Endodermal cell (in vitro differentiated cells): ENCODE data around the gene TMPRSS12. TPM values are rescaled to one million over a fixed set of nuclear protein-coding genes. Genes with fewer than 3 reads are reported as not detected.
"Not testable (repeated sequence)": the region's sequence is repeated elsewhere in the genome, so short reads cannot be mapped to it uniquely, and the experiment has no call there.

ENCODE experiments used
- DNase-seq: peaks from one replicate; pipeline ENCODE4 v3.0.0-alpha.2; 2017
- H3K27ac ChIP-seq: 2 replicates; pipeline ENCODE4 v1.5.1; 2013; ENCODE audit warnings: mild to moderate bottlenecking, low read depth, low read length, moderate library complexity
- H3K27me3 ChIP-seq: 2 replicates; pipeline ENCODE4 v1.6.1; 2013; ENCODE audit warnings: mild to moderate bottlenecking, low read length, moderate library complexity; ENCODE audit not compliant: insufficient read depth, control insufficient read depth, poor library complexity, severe bottlenecking
- H3K36me3 ChIP-seq: 2 replicates; pipeline ENCODE4 v1.7.0; 2013; ENCODE audit warnings: mild to moderate bottlenecking, low read length, moderate library complexity; ENCODE audit not compliant: control insufficient read depth, insufficient read depth
- H3K4me1 ChIP-seq: one replicate; pipeline ENCODE4 v1.7.0; 2013; ENCODE audit warnings: low read length; ENCODE audit not compliant: control insufficient read depth, insufficient read depth
- H3K4me3 ChIP-seq: 2 replicates; pipeline ENCODE4 v1.5.1; 2013; ENCODE audit warnings: mild to moderate bottlenecking, low read length, moderate library complexity
- H3K9ac ChIP-seq: 2 replicates; pipeline ENCODE4 v1.6.1; 2013; ENCODE audit warnings: mild to moderate bottlenecking, low read length, moderate library complexity; ENCODE audit not compliant: poor library complexity, severe bottlenecking; ENCODE audit errors: extremely low read depth
- H3K9me3 ChIP-seq: 2 replicates; pipeline ENCODE4 v1.6.1; 2013; ENCODE audit warnings: mild to moderate bottlenecking, low read length, moderate library complexity; ENCODE audit not compliant: control insufficient read depth
- H3K27ac Mint-ChIP-seq: 2 replicates; pipeline ENCODE4 v1.8.0; 2020; ENCODE audit warnings: mixed read lengths
- H3K27me3 Mint-ChIP-seq: 2 replicates; pipeline ENCODE4 v1.8.0; 2021; ENCODE audit warnings: mild to moderate bottlenecking, mixed read lengths; ENCODE audit not compliant: insufficient read depth
- H3K36me3 Mint-ChIP-seq: 2 replicates; pipeline ENCODE4 v1.8.0; 2020; ENCODE audit warnings: low read depth, mixed read lengths
- H3K4me1 Mint-ChIP-seq: 2 replicates; pipeline ENCODE4 v1.8.0; 2020; ENCODE audit warnings: mixed read lengths
- H3K4me3 Mint-ChIP-seq: 2 replicates; pipeline ENCODE4 v1.8.0; 2020; ENCODE audit warnings: mild to moderate bottlenecking, moderate library complexity, mixed read lengths
- H3K9me3 Mint-ChIP-seq: 2 replicates; pipeline ENCODE4 v1.8.0; 2020; ENCODE audit warnings: mild to moderate bottlenecking, mixed read lengths
- CTCF ChIP-seq: fragments of 200-600 bp; sonication (generic); conservative IDR thresholded peaks from 2 replicates; pipeline ENCODE4 v1.5.0; 2021; ENCODE audit warnings: antibody characterized with exemption, mild to moderate bottlenecking
- WGBS, 2 experiments: methylation state at CpG; one replicate each; pipeline versions ENCODE4 v1.1.5 to v1.1.7; 2013; ENCODE audit warnings: missing lambda C conversion rate in 2 of 2, mixed read lengths in 1 of 2; ENCODE audit not compliant: insufficient coverage in 1 of 2, insufficient read length in 1 of 2; 5-methylcytosine and 5-hydroxymethylcytosine counted together
- total RNA-seq, 2 donors: library from RNA; stranded (reverse); fragmentation: NEBNext Ultra II Directional in 1 of 2; extraction: Animal tissue kit (Norgen Biotek cat#: 25700) in 1 of 2; gene quantifications; 2 replicates in 1 of 2; 3 replicates in 1 of 2; pipeline ENCODE4 v1.2.1, GENCODE V29; 2021

The TMPRSS12 gene
- total RNA-seq, 2 donors from 2014 or later, result not detected

- Histone ChIP-seq H3K27me3 (no peaks in the 10 kb centered on the region), H3K4me3 (no peak overlapping the region), H3K27ac (no peak overlapping the region), H3K9ac (no peak overlapping the region), H3K9me3 (no peaks in the 10 kb centered on the region), H3K36me3 (peaks cover 29% of the 10 kb centered on the region), H3K4me1 (no peaks in the 10 kb centered on the region)
- Mint-ChIP-seq H3K36me3 (peaks cover 34% of the 10 kb centered on the region), H3K4me3 (no peak overlapping the region), H3K4me1 (no peaks in the 10 kb centered on the region), H3K27ac (no peak overlapping the region), H3K27me3 (no peaks in the 10 kb centered on the region), H3K9me3 (no peaks in the 10 kb centered on the region)
- 91 to 100% methylated on average over 2 to 4 of the region's 4 CpGs for WGBS, 2 experiments
- TF ChIP-seq CTCF, result no peak
- DNase-seq, result no peak
Observed at GRCh38 chr12:50806176-50806575, 36.5 kb upstream of the TMPRSS12 start.

GRCh38 chr12:50809131-50809530, 33.6 kb upstream of the TMPRSS12 start:
- H3K27ac Mint-ChIP-seq, H3K4me3 Mint-ChIP-seq, H3K27me3 ChIP-seq, H3K4me1 ChIP-seq, H3K9me3 ChIP-seq, H3K27me3 Mint-ChIP-seq, H3K4me3 ChIP-seq, DNase-seq, H3K27ac ChIP-seq, H3K9ac ChIP-seq, H3K4me1 Mint-ChIP-seq, H3K9me3 Mint-ChIP-seq: not testable (repeated sequence)
- H3K36me3 Mint-ChIP-seq, result peaks cover 36% of the 10 kb centered on the region
- peaks cover 26% of the 10 kb centered on the region for H3K36me3 ChIP-seq
- 90 to 100% methylated on average over 1 to 4 of the region's 4 CpGs for WGBS, 2 experiments

GRCh38 chr12:50814921-50815320, 27.8 kb upstream of the TMPRSS12 start:
- H3K4me1 ChIP-seq, H3K27me3 ChIP-seq, H3K4me3 ChIP-seq, H3K27ac ChIP-seq, H3K9ac ChIP-seq, H3K27me3 Mint-ChIP-seq, H3K27ac Mint-ChIP-seq, H3K4me1 Mint-ChIP-seq, H3K4me3 Mint-ChIP-seq, H3K9me3 Mint-ChIP-seq, DNase-seq: not testable (repeated sequence)
- H3K36me3 Mint-ChIP-seq, result peaks cover 56% of the 10 kb centered on the region
- H3K9me3 ChIP-seq, result peaks cover 11% of the 10 kb centered on the region
- WGBS, 2 experiments, result 91 to 99% methylated on average over 7 of the region's 7 CpGs
- H3K36me3 ChIP-seq, result peaks cover 62% of the 10 kb centered on the region

DNA sequence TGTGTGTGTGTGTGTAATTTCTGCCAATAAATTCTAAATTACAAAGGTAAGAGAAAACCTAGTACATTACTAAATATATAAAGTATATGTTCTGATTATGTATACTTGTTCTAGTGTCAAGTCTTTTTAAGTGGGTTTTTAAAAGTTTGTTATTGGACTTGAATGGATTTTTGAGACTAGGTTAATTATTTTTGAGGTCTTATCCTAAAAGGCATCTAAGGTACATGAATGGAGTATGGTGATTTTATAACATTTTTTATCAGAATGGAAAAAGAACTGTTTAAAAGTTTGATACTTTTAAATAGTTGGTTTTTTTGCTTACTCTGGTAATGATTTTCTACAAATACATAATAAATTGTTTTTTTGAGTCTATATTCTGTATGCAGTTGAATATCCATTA, 22.5 kb upstream of the TMPRSS12 start:
- Histone ChIP-seq H3K36me3 (peaks cover 42% of the 10 kb centered on the region), H3K27ac (no peak overlapping the region), H3K4me3 (no peak overlapping the region), H3K27me3 (no peaks in the 10 kb centered on the region), H3K9ac (no peak overlapping the region), H3K9me3 (peaks cover 11% of the 10 kb centered on the region), H3K4me1 (no peaks in the 10 kb centered on the region)
- Mint-ChIP-seq H3K9me3 (peaks cover 1% of the 10 kb centered on the region), H3K36me3 (peaks cover 32% of the 10 kb centered on the region), H3K27me3 (no peaks in the 10 kb centered on the region), H3K4me1 (no peaks in the 10 kb centered on the region), H3K27ac (no peak overlapping the region), H3K4me3 (no peak overlapping the region)
- no peak for DNase-seq
- TF ChIP-seq CTCF, result no peak
